HepG2 (cell line): ENCODE results near the gene ZNF773. TPM values are rescaled to one million over a fixed set of nuclear protein-coding genes. Genes with fewer than 3 reads are reported as not detected.

ENCODE experiments used
- ATF7-NPFF ChIP-seq: sonication (generic); formaldehyde crosslinking; IDR thresholded peaks from 2 replicates; pipeline ENCODE4 v1.8.1; 2023; ENCODE audit warnings: mild to moderate bottlenecking, low read depth, missing genetic modification reagents, moderate library complexity
- BHLHE40 ChIP-seq: IDR thresholded peaks from 2 replicates; pipeline ENCODE4 v1.6.1; 2011; ENCODE audit warnings: low read length, improper control_type of control experiment
- CBFB ChIP-seq: sonication (generic); formaldehyde crosslinking; IDR thresholded peaks from 2 replicates; pipeline ENCODE4 v1.4.0; 2020; ENCODE audit warnings: missing genetic modification reagents
- CHCHD3 ChIP-seq: sonication (generic); formaldehyde crosslinking; IDR thresholded peaks from 2 replicates; pipeline ENCODE4 v1.8.0; 2022; ENCODE audit warnings: mild to moderate bottlenecking, missing genetic modification reagents, moderate library complexity
- CHD2 ChIP-seq: IDR thresholded peaks from 2 replicates; pipeline ENCODE4 v1.6.1; 2011; ENCODE audit warnings: low read depth, low read length, improper control_type of control experiment
- CREM ChIP-seq, 2 experiments: sonication (generic) in 1 of 2; formaldehyde crosslinking in 1 of 2; IDR thresholded peaks; 2 replicates each; pipeline versions ENCODE4 v1.4.0 to v1.6.1; 2016 to 2020; ENCODE audit warnings: antibody characterized with exemption in 1 of 2, mild to moderate bottlenecking in 1 of 2, missing genetic modification reagents in 1 of 2
- ELF1 ChIP-seq: sonication (generic); formaldehyde crosslinking; IDR thresholded peaks from 2 replicates; pipeline ENCODE4 v1.4.0; 2020; ENCODE audit warnings: missing genetic modification reagents
- ELF3 ChIP-seq: IDR thresholded peaks from 2 replicates; pipeline ENCODE4 v1.6.1; 2016; ENCODE audit warnings: missing genetic modification reagents, missing compliant biosample characterization
- JUNB ChIP-seq: sonication (generic); formaldehyde crosslinking; IDR thresholded peaks from 2 replicates; pipeline ENCODE4 v1.8.0; 2022; ENCODE audit warnings: missing genetic modification reagents, mild to moderate bottlenecking, borderline replicate concordance
- MAF1 ChIP-seq: sonication (generic); formaldehyde crosslinking; IDR thresholded peaks from 2 replicates; pipeline ENCODE4 v1.5.0; 2020; ENCODE audit warnings: missing genetic modification reagents, borderline replicate concordance
- MXD4 ChIP-seq: IDR thresholded peaks from 2 replicates; pipeline ENCODE4 v1.6.1; 2016; ENCODE audit warnings: mild to moderate bottlenecking, missing biosample characterization, missing genetic modification reagents
- MZF1 ChIP-seq: sonication (generic); formaldehyde crosslinking; IDR thresholded peaks from 2 replicates; pipeline ENCODE4 v1.8.1; 2023; ENCODE audit warnings: mild to moderate bottlenecking, missing genetic modification reagents, borderline replicate concordance
- NFKBIZ ChIP-seq: IDR thresholded peaks from 2 replicates; pipeline ENCODE4 v1.6.1; 2018; ENCODE audit warnings: missing genetic modification reagents, missing compliant biosample characterization
- PREB ChIP-seq: sonication (generic); formaldehyde crosslinking; IDR thresholded peaks from 2 replicates; pipeline ENCODE4 v1.4.0; 2020; ENCODE audit warnings: missing genetic modification reagents
- RNF2 ChIP-seq: fragments of 450-650 bp; conservative IDR thresholded peaks from 2 replicates; pipeline ENCODE4 v1.6.1; 2016; ENCODE audit warnings: low read depth
- ZGPAT ChIP-seq: IDR thresholded peaks from 2 replicates; pipeline ENCODE4 v1.6.1; 2016; ENCODE audit warnings: mild to moderate bottlenecking
- ZNF17 ChIP-seq: sonication (generic); formaldehyde crosslinking; IDR thresholded peaks from 2 replicates; pipeline ENCODE4 v1.5.0; 2020; ENCODE audit warnings: mild to moderate bottlenecking, missing genetic modification reagents
- ZNF468 ChIP-seq: sonication (generic); formaldehyde crosslinking; IDR thresholded peaks from 2 replicates; pipeline ENCODE4 v1.8.0; 2022; ENCODE audit warnings: mild to moderate bottlenecking, moderate library complexity, missing genetic modification reagents
- ZNF629 ChIP-seq: sonication (generic); formaldehyde crosslinking; conservative IDR thresholded peaks from 2 replicates; pipeline ENCODE4 v1.5.0; 2020; ENCODE audit warnings: missing genetic modification reagents
- ZSCAN31 ChIP-seq: sonication (generic); formaldehyde crosslinking; IDR thresholded peaks from 2 replicates; pipeline ENCODE4 v1.5.0; 2020; ENCODE audit warnings: low read depth, mild to moderate bottlenecking, missing genetic modification reagents
- polyA plus RNA-seq, 8 experiments: library from polyadenylated mRNA; depleted of rRNA in 3 of 8; stranded (reverse) in 7 of 8; unstranded in 1 of 8; fragments of >200 nt; fragmentation: Illumina TruSeq in 4 of 8; extraction: Trizol in 4 of 8; gene quantifications; 2 replicates each; pipeline versions ENCODE4 v1.2.1 to v1.2.3, GENCODE V29; 2011 to 2016; ENCODE audit warnings: low read depth in 4 of 8, missing spikeins in 1 of 8, mixed read lengths in 1 of 8; ENCODE audit not compliant: insufficient read depth in 1 of 8
- total RNA-seq, 5 experiments: library from RNA; depleted of rRNA; stranded (reverse); fragments of >200 nt; fragmentation: Illumina TruSeq; extraction: Trizol; gene quantifications; 2 replicates each; pipeline ENCODE4 v1.2.3, GENCODE V29; 2016; ENCODE audit warnings: low read depth in 1 of 5
- TF ChIP-seq, protein P1 (sequence below): sonication (generic); formaldehyde crosslinking; IDR thresholded peaks from 2 replicates; pipeline ENCODE4 v1.8.1; 2023; ENCODE audit warnings: mild to moderate bottlenecking, missing genetic modification reagents
- TF ChIP-seq, protein P2 (sequence below): sonication (generic); formaldehyde crosslinking; conservative IDR thresholded peaks from 2 replicates; pipeline ENCODE4 v1.4.0; 2020; ENCODE audit warnings: missing genetic modification reagents
- TF ChIP-seq, protein P3 (sequence below): sonication (generic); formaldehyde crosslinking; IDR thresholded peaks from 2 replicates; pipeline ENCODE4 v1.4.0; 2020; ENCODE audit warnings: mild to moderate bottlenecking, missing genetic modification reagents

ZNF773 gene
- total and polyA plus RNA-seq, 2 of the 13 experiments (the other 11 are each of a cell fraction or from before 2014, with no cell fraction given): 5.7 to 6.7 TPM

- TF ChIP-seq, protein P1, sequence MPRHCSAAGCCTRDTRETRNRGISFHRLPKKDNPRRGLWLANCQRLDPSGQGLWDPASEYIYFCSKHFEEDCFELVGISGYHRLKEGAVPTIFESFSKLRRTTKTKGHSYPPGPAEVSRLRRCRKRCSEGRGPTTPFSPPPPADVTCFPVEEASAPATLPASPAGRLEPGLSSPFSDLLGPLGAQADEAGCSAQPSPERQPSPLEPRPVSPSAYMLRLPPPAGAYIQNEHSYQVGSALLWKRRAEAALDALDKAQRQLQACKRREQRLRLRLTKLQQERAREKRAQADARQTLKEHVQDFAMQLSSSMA (CRISPR knock-in tag): 0 out of 2 replicates have a peak, but pooled peaks have one; percentile 25
- TF ChIP-seq ATF7-NPFF (CRISPR knock-in tag): peak; percentile 68; the same call in 1 of the 2 replicates
- no peak for TF ChIP-seq NFKBIZ (CRISPR knock-in tag)
- TF ChIP-seq MZF1 (CRISPR knock-in tag): no peak
- TF ChIP-seq ZNF17 (CRISPR knock-in tag): no peak
- TF ChIP-seq CBFB (CRISPR knock-in tag): 0 out of 2 replicates have a peak, but pooled peaks have one; percentile 42
- peak; percentile 95 for TF ChIP-seq MXD4
- TF ChIP-seq JUNB (CRISPR knock-in tag): no peak
- TF ChIP-seq ZSCAN31 (CRISPR knock-in tag): peak; percentile 67; the same call in 1 of the 2 replicates
- TF ChIP-seq ELF3 (CRISPR knock-in tag): peak; percentile 84
- TF ChIP-seq ZNF629 (CRISPR knock-in tag): no peak
- no peak for TF ChIP-seq PREB (CRISPR knock-in tag)
- TF ChIP-seq ELF1 (CRISPR knock-in tag): peak; percentile 92
- TF ChIP-seq, protein P2, sequence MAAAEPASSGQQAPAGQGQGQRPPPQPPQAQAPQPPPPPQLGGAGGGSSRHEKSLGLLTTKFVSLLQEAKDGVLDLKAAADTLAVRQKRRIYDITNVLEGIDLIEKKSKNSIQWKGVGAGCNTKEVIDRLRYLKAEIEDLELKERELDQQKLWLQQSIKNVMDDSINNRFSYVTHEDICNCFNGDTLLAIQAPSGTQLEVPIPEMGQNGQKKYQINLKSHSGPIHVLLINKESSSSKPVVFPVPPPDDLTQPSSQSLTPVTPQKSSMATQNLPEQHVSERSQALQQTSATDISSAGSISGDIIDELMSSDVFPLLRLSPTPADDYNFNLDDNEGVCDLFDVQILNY: no peak
- TF ChIP-seq ZNF468 (CRISPR knock-in tag): 0 out of 2 replicates have a peak, but pooled peaks have one; percentile 51
- peak; percentile 67; the same call in 1 of the 2 replicates for TF ChIP-seq ZGPAT
- TF ChIP-seq CREM (IDR thresholded peaks at IDR 0.05): peak; percentile 96
- 0 out of 2 replicates have a peak, but pooled peaks have one; percentile 22 for TF ChIP-seq CREM (CRISPR knock-in tag; IDR thresholded peaks at IDR 0.05)
- TF ChIP-seq CHCHD3 (CRISPR knock-in tag): no peak
- no peak; the same call in 1 of the 2 replicates for TF ChIP-seq CHD2
- TF ChIP-seq BHLHE40: peak; percentile 73
- TF ChIP-seq, protein P3, sequence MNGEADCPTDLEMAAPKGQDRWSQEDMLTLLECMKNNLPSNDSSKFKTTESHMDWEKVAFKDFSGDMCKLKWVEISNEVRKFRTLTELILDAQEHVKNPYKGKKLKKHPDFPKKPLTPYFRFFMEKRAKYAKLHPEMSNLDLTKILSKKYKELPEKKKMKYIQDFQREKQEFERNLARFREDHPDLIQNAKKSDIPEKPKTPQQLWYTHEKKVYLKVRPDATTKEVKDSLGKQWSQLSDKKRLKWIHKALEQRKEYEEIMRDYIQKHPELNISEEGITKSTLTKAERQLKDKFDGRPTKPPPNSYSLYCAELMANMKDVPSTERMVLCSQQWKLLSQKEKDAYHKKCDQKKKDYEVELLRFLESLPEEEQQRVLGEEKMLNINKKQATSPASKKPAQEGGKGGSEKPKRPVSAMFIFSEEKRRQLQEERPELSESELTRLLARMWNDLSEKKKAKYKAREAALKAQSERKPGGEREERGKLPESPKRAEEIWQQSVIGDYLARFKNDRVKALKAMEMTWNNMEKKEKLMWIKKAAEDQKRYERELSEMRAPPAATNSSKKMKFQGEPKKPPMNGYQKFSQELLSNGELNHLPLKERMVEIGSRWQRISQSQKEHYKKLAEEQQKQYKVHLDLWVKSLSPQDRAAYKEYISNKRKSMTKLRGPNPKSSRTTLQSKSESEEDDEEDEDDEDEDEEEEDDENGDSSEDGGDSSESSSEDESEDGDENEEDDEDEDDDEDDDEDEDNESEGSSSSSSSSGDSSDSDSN (CRISPR knock-in tag): peak; percentile 98
- peak; percentile 73 for TF ChIP-seq RNF2
- no peak for TF ChIP-seq MAF1 (CRISPR knock-in tag)
Measured at GRCh38 chr19:57527136-57527881, 27.6 kb downstream of the ZNF773 start, which contains the start of gene ZNF549 (continued).
